SHP77 treated with DMSO at 0.1 percent for 48 hours (cell line): Measurements from ENCODE around the gene PROX1.

Experiments
- DNase-seq: peaks from one replicate; lab custom pipeline; 2025; lab: John Stamatoyannopoulos, UW

Gene PROX1

GRCh38 chr1:213999732-214000131 is 12.0 kb downstream of the PROX1 start:
- DNase-seq: no peak

GRCh38 chr1:214002060-214002459 is 14.3 kb downstream of the PROX1 start:
- peak; percentile 93 for DNase-seq

GRCh38 chr1:214002472-214002871 is 14.7 kb downstream of the PROX1 start:
- DNase-seq: peak; percentile 93

GRCh38 chr1:214003233-214003632 is 15.5 kb downstream of the PROX1 start:
- DNase-seq: no peak

GRCh38 chr1:214004014-214004413 is 16.2 kb downstream of the PROX1 start:
- no peak for DNase-seq

GRCh38 chr1:214004795-214005194 is 17.0 kb downstream of the PROX1 start:
- no peak for DNase-seq

- DNase-seq: no peak
Measured at GRCh38 chr1:214005708-214006107, 17.9 kb downstream of the PROX1 start.

- no peak for DNase-seq
Measured at GRCh38 chr1:214006845-214007244, 19.1 kb downstream of the PROX1 start.

GRCh38 chr1:214008347-214008746 is 20.6 kb downstream of the PROX1 start:
- DNase-seq: no peak

- DNase-seq: no peak
Measured at GRCh38 chr1:214008791-214009422, 21.1 kb downstream of the PROX1 start.

GRCh38 chr1:214009423-214010196 is 21.8 kb downstream of the PROX1 start:
- DNase-seq: no peak

- DNase-seq: no peak
Measured at GRCh38 chr1:214010197-214010573, 22.4 kb downstream of the PROX1 start.

GRCh38 chr1:214010717-214011116 is 22.9 kb downstream of the PROX1 start:
- peak; percentile 20 for DNase-seq

GRCh38 chr1:214012418-214012817 is 24.6 kb downstream of the PROX1 start:
- DNase-seq: no peak

- no peak for DNase-seq
Measured at GRCh38 chr1:214013614-214014377, 26.0 kb downstream of the PROX1 start.

- DNase-seq: no peak
Measured at GRCh38 chr1:214014730-214015129, 27.0 kb downstream of the PROX1 start.

- no peak for DNase-seq
Measured at GRCh38 chr1:214017191-214017982, 29.6 kb downstream of the PROX1 start.

GRCh38 chr1:214018386-214019268 is 30.9 kb downstream of the PROX1 start:
- DNase-seq: peak; percentile 78

- DNase-seq: peak; percentile 54
Measured at GRCh38 chr1:214019499-214019898, 31.7 kb downstream of the PROX1 start.

GRCh38 chr1:214021321-214021720 is 33.5 kb downstream of the PROX1 start:
- DNase-seq: no peak

GRCh38 chr1:214022229-214022791 is 34.5 kb downstream of the PROX1 start:
- no peak for DNase-seq
